Activated naive CD8-positive, alpha-beta T cell treated with anti-CD3 and anti-CD28 coated beads, Interleukin-2, amount 50 U/mL, for 16 hours (primary cell): ENCODE data around the gene PODNL1.
"Not testable (repeated sequence)": the region's sequence is repeated elsewhere in the genome, so short reads cannot be mapped to it uniquely, and the experiment has no call there.

Experiments used
- DNase-seq: peaks from one replicate; pipeline ENCODE4 v3.0.0-alpha.2; 2020; ENCODE audit warnings: low read depth, low spot score

PODNL1 gene

GRCh38 chr19:13973479-13973878, 35.3 kb upstream of the PODNL1 start:
- DNase-seq, result not testable (repeated sequence)

- no peak for DNase-seq
Measured at GRCh38 chr19:13972368-13973155, 34.3 kb upstream of the PODNL1 start.

GRCh38 chr19:13971868-13972267, 33.7 kb upstream of the PODNL1 start:
- DNase-seq, result not testable (repeated sequence)

- no peak for DNase-seq
Measured at GRCh38 chr19:13969897-13970296, 31.7 kb upstream of the PODNL1 start.

GRCh38 chr19:13968999-13969398, 30.8 kb upstream of the PODNL1 start:
- DNase-seq, result no peak

- DNase-seq, result no peak
Measured at GRCh38 chr19:13968383-13968935, 30.2 kb upstream of the PODNL1 start.

- DNase-seq, result not testable (repeated sequence)
Measured at GRCh38 chr19:13967206-13967605, 29.0 kb upstream of the PODNL1 start.

- no peak for DNase-seq
Measured at GRCh38 chr19:13966684-13967128, 28.5 kb upstream of the PODNL1 start.

GRCh38 chr19:13965926-13966683, 27.9 kb upstream of the PODNL1 start:
- DNase-seq, result no peak

GRCh38 chr19:13965377-13965896, 27.2 kb upstream of the PODNL1 start:
- no peak for DNase-seq

GRCh38 chr19:13964776-13965175, 26.6 kb upstream of the PODNL1 start:
- no peak for DNase-seq

GRCh38 chr19:13963603-13964105, 25.4 kb upstream of the PODNL1 start:
- no peak for DNase-seq

GRCh38 chr19:13962699-13963602, 24.7 kb upstream of the PODNL1 start:
- no peak for DNase-seq

- DNase-seq, result no peak
Measured at GRCh38 chr19:13961826-13962698, 23.8 kb upstream of the PODNL1 start.

- no peak for DNase-seq
Measured at GRCh38 chr19:13960863-13961784, 22.9 kb upstream of the PODNL1 start.

GRCh38 chr19:13959962-13960862, 22.0 kb upstream of the PODNL1 start:
- DNase-seq, result no peak

GRCh38 chr19:13959141-13959961, 21.1 kb upstream of the PODNL1 start:
- no peak for DNase-seq
